Right lung (tissue), 10 donors: ENCODE measurements around the gene CNTNAP4. TPM values are rescaled to one million over a fixed set of nuclear protein-coding genes. Genes with fewer than 3 reads are reported as not detected.

ENCODE experiments used
- DNase-seq, 2 donors: peaks; one replicate each; pipeline ENCODE4 v3.0.0-alpha.2; 2013
- long read RNA-seq, 8 donors: transcript quantifications; one replicate each; lab custom pipeline, GENCODE V29; 2026
- polyA plus RNA-seq, 5 donors: library from polyadenylated mRNA; unstranded; fragments of 120-200 nt; gene quantifications; one replicate each; pipeline versions ENCODE4 v1.2.1 to v1.2.3, GENCODE V29; 2013; ENCODE audit warnings: inconsistent platforms in 1 of 5, low replicate concordance in 1 of 5; ENCODE audit not compliant: insufficient read length in 5 of 5, insufficient read depth in 1 of 5

The CNTNAP4 gene
- polyA plus RNA-seq: 1 to 10 TPM in 1 of 5 donors, under 1 TPM in 4; 0.37 to 1.3 (median 0.48) TPM
- long read RNA-seq, donor 1: 0 reads
- long read RNA-seq, donor 2: 0 reads
- long read RNA-seq, donor 3: 0 reads
- long read RNA-seq, donor 4: 0 reads
- long read RNA-seq, donor 5: 0 reads
- long read RNA-seq, donor 6: 0 reads
- long read RNA-seq, donor 7: 0 reads
- long read RNA-seq, donor 8: 0 reads

DNA sequence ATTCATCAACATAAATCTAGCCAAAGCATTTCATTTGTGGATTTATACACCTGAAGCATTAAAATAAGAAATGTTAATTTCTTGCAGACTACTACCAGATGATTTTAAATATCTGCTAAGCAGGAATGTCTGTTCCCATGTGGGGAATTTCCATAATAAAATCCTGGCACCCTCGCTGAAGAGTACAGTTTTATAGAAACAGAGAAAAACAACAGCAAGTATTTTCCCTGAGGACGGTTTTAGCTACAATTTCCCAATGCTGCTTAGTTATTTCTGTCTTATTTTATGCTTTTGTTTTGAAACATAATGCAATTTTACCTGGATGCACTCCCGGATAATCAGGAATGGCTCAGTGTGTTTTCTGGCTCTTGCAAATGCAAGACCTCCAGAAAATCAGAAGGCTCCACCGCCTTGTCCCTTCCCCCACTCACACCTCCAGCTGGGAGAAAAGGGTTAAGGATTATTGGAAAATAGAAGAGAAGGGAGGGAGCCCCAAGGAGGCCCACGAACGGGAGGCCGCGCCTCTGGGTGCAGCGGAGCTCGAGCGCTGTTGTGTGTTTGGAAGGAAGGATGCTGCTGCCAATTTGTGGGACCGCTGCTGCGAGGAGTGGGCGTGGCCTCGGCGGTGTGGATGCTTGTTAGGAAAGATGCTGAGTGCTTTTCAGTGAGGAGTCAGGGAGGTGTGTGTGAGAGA lies at the start of gene CNTNAP4:
CNTNAP4 (plus strand) TSS at position 657 of the 694 bp plus-strand sequence. CDS start 262 bp downstream, outside the sequence.
- peak in 1 of 2 donors; percentile 15 for DNase-seq

DNA sequence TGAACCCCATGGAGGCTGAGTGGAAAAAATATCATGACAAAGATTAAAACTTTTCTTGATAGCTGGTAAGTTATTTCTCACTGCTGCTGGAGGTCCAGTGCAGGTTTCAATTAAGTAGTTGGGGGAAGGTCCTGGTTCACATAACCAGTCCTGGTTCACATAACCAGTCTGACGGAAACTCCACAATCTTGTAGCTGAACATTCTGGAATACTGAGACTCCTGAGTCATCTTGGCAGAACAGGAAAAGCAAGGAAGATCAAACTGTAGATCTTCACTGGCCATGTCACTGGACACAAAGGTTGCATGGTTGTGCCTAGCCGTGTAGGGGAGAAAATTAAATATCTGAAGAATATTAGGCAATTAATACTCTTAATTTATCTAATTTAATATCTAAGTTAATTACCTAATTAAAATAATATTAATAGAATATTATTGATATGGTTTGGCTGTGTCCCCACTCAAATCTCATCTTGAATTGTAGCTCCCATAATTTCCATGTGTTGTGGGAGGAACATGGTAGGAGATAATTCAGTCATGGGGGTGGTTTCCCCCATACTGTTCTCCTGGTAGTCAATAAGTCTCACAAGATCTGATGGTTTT lies 48.6 kb upstream of the CNTNAP4 start:
- no peak for DNase-seq

DNA sequence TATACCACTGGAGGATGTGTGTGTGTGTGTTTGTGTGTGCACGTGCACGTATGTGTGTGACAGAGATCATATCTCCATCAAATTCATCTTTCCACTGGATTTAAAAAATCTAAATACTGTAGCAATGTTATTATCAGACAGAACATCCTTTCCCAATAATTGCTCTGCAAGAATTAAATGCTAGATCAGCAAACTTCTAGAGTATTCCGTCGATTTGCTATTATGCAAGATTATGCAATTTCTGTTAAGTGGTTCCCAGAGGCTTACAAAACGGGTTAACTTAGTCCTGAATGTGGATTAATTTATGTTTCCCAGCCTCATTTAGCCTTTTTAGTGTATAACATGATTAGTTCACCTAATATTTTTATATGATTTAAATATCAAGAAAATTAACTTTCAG lies 44.5 kb upstream of the CNTNAP4 start:
- DNase-seq: peak; percentile 26 to 37

DNA sequence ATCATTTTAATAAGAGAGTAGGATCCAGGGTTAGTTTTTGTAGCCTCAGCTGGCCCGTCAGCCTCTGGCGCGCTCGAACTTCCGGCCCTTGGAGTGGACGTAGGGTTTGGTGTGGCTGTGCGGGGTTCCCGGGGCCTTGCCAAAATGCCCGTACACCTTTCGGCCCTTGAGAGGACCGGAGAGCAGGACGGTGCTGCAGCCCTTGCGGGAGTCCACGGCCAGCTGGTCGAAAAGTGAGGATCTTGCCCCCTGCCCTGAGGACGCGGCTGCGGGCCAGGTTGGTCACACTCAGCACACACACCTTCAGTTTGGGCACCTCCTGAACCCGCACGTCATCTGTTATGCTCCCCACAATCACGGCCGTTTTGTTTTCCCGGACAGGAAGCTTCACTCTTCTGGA lies 42.2 kb upstream of the CNTNAP4 start:
- no peak for DNase-seq

DNA sequence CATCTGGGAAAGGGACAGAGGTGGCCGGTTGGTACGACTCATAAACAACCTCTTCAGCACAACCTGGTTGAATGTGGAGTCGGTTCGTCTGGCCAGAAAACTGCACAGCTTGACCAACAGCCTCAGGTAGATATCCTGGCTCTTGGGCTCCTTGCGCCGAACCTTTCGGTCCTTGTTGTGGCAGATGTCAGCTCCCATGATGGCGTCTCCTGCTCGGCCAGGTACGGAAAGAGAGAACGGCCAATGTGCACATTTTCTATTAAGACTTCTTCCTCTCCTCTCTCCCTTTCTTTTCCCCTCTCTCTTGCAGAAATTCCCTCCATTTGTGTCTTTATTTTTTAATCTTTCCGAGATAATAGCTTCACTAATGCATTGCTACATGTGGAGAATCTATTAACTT lies 41.8 kb upstream of the CNTNAP4 start:
- no peak for DNase-seq

DNA sequence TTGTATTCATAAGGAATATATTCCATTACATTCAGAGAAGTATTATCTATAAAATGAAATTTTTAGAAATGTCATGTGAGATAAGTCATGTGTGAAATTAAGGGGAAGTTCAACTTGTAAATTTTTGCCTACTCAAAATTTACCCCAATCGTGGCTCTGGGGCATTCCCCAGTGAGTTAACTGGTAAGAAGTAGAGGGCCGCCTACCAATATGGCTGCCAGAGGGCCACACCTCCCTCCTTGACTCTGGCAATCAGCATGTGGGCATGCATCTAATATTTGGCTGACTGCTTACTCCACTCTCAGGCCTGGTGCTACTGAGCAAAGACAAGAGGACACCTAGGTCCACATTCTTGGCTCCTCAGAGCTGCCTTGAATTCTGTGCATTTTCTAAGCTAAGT lies 39.7 kb upstream of the CNTNAP4 start:
- DNase-seq: no peak

DNA sequence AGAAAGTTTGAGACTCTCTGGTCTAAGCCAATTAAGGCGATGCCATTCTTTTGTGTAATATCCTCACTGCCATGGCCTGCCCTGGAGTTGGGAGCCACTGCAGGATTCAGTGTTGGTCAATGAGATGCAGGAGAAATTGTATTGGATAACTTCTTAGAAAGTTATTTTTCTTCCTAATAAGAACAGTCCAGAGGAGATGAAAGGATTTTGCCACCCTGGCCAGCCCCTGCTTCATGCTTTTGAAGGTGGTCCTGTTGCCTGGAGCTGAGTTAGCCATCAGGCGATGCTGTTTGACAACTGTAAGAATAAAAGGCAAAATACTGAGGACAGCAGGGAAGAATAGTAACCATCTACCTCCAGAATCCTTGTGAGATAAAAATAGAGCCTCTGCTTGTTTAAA lies 35.4 kb upstream of the CNTNAP4 start:
- no peak for DNase-seq

DNA sequence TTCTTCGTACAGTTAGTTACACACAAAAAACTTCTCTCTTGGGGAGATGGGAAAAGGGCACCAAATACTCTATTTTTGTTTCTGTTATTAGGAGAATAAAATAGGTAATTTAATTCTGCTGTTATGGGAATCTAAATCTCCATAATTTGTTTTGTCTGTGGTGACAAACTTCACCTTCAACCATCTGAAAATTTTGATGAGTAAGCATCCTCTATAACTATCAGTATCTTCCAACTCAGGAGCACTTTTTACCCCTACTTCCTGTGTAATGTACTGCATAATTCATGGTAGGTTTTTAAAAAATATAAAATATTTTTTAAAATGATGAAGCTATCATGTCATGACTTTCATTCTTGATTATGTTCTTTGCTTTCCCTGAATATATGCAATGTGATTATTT lies 33.6 kb upstream of the CNTNAP4 start:
- no peak for DNase-seq

DNA sequence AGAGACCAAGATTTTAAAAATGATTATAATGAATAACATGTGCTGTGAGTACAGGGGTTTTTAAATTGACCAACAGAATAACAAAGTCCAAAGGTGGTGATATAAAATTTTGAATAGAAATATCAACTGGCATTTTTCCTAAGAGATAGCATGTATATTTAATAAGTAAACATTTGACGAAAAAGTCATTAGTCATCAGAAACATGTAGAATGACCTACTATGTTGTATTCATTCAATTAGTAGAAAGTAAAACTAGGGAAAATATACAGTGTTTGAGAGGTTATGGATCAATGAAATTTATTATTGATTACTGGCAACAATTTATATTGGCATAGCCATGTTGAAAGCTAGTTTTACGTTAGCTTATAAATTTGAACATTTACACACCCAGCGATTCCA lies 30.6 kb upstream of the CNTNAP4 start:
- no peak for DNase-seq

DNA sequence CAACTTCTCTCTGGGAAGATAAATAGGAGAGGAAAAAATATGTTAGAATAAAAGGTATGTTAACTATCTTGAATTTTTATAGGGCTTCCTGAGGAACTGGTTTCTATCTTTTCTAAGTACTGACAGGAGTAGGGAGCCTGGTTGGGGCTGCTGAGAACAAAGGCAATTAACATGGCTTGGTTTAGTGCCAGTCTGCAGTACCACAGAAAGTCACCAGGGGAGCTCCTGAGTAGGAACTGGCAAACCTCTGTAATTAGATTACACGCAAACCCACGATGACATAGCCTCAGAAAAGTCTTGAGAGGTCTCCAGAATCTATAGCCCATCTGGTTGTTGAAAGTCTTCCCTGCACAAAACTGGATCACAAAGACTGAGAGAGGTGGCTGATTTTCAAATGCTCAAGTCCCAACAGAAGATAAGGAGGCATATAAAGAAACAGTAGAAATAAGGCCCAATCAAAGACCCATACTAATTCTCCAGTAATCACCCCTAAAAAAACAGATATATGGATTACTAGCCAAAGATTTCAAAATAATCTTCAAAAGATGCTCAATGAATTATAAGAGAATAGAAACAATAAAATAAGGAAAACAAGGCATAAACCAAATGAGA lies 11.7 kb upstream of the CNTNAP4 start:
- no peak for DNase-seq

DNA sequence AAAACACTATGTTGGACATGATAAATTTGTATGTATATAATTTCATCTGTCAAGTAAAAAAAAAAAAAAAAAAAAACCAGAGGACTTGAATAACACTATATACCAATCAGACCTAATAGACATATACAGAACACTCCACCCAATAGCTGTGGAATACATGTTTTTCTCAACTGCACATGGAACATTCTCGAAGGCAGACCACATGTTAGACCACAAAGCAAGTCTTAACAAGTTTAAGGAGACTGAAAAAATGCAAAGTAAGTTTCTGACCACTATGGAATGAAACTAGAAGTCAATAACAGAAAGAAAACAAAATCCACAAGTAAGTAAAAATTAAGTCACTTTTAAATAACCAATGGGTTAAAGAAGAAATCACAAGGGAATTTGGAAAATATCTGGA lies 8.4 kb upstream of the CNTNAP4 start:
- DNase-seq: no peak

DNA sequence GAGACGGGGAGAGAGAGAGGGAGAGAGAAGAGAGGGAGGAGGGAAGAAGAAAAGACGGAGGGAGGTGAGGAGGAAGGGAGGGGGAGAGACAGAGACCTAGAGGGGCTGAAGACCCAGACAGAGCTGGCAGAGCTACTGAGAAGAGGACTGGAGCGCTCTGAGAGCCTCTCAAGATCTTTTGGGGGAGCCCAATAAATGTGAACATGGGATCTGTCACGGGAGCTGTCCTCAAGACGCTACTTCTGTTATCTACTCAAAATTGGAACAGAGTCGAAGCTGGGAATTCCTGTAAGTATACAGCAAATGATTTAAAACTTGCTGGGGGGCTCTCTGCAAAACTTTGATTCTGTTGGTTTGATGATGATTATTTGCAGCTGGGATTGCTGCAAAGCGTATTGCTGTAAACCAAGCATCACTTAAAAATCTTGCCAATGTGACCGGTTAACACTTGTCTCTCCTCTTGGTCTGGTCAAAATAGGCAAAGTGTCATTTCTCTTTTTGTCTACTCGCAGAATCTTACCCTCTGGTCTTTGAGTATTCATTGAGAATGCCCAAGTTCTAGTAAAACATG lies 344 bp downstream of the CNTNAP4 start:
- no peak for DNase-seq

DNA sequence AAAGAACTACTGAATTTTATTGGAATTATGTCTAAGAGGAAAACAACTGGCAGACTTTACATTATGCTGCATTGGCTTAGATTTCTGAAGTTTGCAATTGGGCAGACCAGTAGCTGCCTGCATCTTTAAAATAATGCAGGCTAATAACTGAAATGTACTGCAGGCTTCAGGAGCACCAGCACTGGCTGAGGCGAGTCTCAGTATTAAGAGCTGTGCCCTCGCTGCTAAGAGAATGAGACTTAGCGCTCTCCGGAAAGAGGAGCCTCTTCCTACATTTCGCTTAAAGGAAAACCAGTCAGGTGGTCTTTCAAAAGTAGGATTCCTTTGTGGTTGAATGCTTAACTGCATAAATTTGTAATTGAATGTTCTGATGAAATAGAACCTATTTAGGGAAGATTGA lies 885 bp downstream of the CNTNAP4 start:
- no peak for DNase-seq

DNA sequence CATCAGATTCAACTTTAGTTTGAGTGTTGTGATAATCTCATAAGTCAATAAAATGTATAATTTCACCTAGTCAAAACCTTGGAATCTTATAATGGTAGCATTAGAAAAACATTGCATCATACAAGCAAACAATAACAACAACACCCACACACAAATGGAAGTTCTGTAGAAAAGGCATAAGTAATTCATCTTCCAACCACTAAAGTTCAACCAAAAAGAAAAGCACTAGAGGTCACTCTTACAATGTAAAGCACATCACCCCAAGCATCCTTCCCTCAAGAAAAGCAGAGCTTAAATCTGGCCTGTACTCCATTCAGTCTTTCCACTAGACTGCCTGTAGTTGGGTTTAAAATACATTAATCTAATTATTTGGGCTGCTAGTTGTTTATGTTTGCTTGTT lies 1.8 kb downstream of the CNTNAP4 start:
- DNase-seq: peak in 1 of 2 donors; percentile 32

DNA sequence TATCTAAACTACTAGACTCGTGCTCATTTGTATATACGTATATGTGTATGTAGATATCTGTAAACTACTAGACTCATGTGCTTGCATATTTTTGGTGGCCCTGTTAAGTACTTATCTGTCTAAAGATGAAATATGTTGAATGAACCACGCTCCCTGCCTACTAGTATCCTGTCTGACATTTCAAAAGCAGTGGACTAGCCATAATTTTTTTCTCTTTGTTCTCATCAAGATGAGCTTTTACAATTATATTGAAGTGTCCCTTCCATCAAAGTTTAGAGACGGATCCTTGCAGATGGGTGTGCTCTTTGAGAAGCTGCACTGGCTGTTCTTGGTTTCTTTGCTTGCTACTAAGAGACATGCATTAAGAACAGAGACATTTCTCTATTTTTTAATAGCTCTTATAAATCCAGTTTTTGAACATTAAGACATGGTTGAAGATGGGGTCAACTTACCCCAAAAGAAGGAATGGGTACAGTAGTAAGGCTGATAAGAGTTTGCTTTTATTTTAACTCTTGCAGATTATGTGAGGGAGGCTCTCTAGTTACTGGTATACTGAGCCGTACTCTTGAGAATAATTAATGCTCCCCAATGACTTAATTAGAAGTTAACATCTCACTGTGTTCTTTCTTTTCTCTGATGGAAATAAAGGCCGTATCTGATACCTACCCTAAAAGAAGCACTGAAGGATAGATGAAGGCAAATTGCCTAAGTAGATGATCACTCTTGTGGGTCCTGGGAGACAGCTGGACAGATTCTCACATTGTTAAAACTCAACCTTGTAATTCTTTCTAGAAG lies 3.4 kb downstream of the CNTNAP4 start:
- no peak for DNase-seq

DNA sequence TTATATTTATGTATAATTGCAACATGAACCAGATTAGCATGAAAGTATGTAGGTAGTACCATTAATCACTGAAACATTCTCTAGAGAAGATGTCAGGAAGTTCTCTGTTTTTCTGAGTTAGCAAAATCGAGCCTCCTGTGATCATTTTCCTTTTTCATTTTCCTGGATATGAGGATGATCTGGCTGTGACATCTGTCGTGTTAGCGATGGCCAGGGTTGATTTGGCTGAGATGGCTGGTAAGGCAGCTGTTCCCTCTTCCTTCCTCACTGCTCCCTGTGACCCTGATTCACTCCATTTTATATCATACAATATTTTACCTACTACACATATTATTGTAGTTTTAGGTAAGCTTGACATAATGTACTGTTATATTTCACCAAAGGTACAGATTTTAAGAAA lies 10.3 kb downstream of the CNTNAP4 start:
- no peak for DNase-seq

DNA sequence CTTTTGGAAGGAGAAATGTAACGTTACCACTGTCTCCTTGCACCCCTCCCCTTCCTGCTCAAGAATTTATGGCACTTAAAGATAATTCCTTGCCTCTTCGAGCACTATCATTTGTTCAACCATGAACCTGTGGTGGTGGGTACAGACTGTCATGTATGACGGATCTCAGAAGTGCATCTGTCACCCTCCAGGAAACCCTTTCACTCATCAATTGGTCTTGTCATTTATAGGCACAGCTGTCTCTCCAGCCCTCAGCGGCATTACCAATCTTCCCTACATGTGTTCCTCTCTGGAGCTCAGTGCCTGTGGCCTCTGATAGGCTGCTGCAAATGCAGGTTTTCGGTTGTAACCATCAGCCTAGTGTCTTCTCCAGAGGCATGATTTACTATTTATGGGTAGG lies 15.0 kb downstream of the CNTNAP4 start:
- DNase-seq: no peak

DNA sequence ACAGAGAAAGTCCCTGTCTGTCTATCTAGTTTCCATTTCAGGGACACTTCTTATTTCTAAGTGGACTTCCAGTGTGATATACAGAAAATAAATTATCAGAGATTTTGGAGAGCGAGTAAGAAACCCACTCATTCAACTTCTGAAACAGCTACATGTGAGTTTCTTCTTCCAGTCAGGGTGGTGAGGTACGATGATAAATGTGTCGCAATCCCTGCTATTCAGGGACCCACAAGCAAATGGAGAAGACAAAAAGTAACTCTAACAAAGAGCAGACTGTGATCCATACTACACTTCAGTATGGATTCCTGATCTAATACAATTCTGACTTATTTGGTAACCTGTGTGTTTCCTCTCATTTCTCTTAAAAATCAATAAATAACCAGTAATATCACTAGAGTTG lies 16.8 kb downstream of the CNTNAP4 start:
- DNase-seq: no peak

DNA sequence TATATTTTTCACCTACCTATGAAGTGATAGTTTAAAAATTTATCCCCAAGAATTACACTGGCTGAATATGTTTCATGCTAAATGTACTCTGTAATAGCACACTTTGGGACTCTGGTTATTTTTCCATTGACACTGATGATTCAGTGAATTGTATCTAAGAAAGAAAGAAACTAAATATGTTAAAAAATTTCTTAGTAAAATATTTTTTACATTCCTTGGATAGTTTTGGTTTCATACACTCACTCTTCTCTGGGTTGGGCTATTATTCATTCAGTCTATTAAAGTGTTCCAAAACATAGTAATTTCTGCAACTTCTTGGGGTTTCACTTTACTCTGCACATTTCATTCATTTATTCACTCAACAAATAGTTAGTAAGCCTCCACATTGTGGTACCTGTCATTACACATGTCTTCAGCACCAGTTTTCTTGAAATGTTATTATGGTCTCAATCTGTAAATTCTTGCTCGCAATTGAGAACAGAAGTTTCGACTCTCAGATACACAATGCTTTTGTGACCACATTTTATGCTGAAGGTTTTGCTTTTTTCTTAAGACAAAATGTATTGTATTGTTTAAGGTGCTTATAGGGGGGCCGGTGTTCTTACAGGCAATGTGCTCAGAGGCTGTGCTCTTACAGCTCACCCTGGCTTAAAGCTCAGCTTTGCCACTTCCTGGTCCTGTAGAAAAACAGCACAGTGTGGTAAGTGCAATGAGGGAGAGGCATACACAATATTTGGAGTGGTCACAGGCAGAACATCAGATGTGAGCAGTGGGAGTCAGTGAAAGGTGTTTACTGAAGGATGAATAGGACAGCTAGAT lies 17.4 kb downstream of the CNTNAP4 start:
- DNase-seq: no peak

DNA sequence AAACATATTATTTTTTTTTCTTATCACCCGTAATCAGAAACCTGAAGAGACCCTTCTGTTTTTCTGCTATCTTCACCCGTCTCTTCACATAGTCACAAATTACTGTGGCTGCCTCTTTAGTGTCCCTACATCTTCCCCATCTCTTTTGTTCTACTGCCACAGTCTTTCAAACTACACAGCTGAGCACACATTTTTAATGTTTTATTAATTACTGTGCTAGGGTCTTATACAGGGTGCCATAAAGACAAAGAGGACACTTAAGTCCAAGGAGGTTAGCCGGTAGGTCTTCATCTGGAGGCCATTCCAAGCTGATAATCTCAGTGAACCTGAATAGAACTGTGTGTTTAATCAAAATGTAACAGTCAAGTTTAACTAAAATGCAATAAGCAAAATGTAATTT lies 20.7 kb downstream of the CNTNAP4 start:
- DNase-seq: no peak
